ENCODE results near the gene AQP2. TPM values are rescaled to one million over a fixed set of nuclear protein-coding genes. Genes with fewer than 3 reads are reported as not detected.

AQP2 gene
- total and polyA plus RNA-seq, 2 experiments from 2014 or later: 0.07 TPM; not detected in 1

GRCh38 chr12:49964849-49965624 is 14.5 kb downstream of the AQP2 start:
- Histone ChIP-seq H2AFZ (no peak overlapping the region), H3K9me2 (ENCODE audit: insufficient read depth) (no peaks in the 10 kb centered on the region), H3K79me2 (replicated peaks; ENCODE audit: insufficient read depth) (no peaks in the 10 kb centered on the region), H3K27me3 (ENCODE audit: insufficient read depth) (peaks cover 47% of the 10 kb centered on the region), H3F3A (replicated peaks; ENCODE audit: low read depth) (no peaks in the 10 kb centered on the region), H3K4me2 (no peak overlapping the region), H4K20me1 (replicated peaks; ENCODE audit: insufficient read depth) (no peaks in the 10 kb centered on the region), H3K27ac (ENCODE audit: low read depth) (no peak overlapping the region), H3K4me3 (no peak overlapping the region), H3K4me1 (ENCODE audit: insufficient read depth) (peaks cover 8% of the 10 kb centered on the region), H3K36me3 (ENCODE audit: insufficient read depth) (no peaks in the 10 kb centered on the region; the same call in 1 of the 2 replicates)
- ATAC-seq (no peak), DNase-seq (ENCODE audit: low spot score) (no peak)
- no peak overlapping the region for H3K4me3 Mint-ChIP-seq
- H3K27ac Mint-ChIP-seq: no peak overlapping the region
- TF ChIP-seq ZNF114 (CRISPR knock-in tag; IDR thresholded peaks at IDR 0.05): no peak
- no peak for TF ChIP-seq JUNB (IDR thresholded peaks at IDR 0.05; ENCODE audit: unreplicated experiment)
- TF ChIP-seq CREB1 (CRISPR knock-in tag; IDR thresholded peaks at IDR 0.05; ENCODE audit: low read depth): no peak
- TF ChIP-seq EZH2phosphoT487 (IDR thresholded peaks at IDR 0.05; ENCODE audit: unreplicated experiment): no peak
- no peak for TF ChIP-seq EZH2 (IDR thresholded peaks at IDR 0.05; ENCODE audit: low read depth, unreplicated experiment)
- no peak for TF ChIP-seq REST (IDR thresholded peaks at IDR 0.05; ENCODE audit: unreplicated experiment)
- no peak for TF ChIP-seq POLR2AphosphoS5 (IDR thresholded peaks at IDR 0.05; ENCODE audit: low read depth)
- no peak for TF ChIP-seq STAT1 (IDR thresholded peaks at IDR 0.05; ENCODE audit: unreplicated experiment)
- no peak for TF ChIP-seq ETS1 (IDR thresholded peaks at IDR 0.05)
- TF ChIP-seq CTCF (conservative IDR thresholded peaks at IDR 0.05; ENCODE audit: low read depth in 2 of 2): no peak
- TF ChIP-seq ZNF462 (CRISPR knock-in tag; IDR thresholded peaks at IDR 0.05): no peak
- no peak for TF ChIP-seq NANOG (IDR thresholded peaks at IDR 0.05; ENCODE audit: borderline replicate concordance)
- no peak for TF ChIP-seq ZNF331 (CRISPR knock-in tag; IDR thresholded peaks at IDR 0.05; ENCODE audit: low read depth)
- peaks cover 5% of the 10 kb centered on the region; the same call in 1 of the 3 replicates for H3K36me3 Mint-ChIP-seq (ENCODE audit: low read depth)
- peaks cover 16% of the 10 kb centered on the region for H3K4me1 Mint-ChIP-seq
- peaks cover 6% of the 10 kb centered on the region; the same call in 2 of the 3 replicates for H3K9me3 Mint-ChIP-seq
- H3K27me3 Mint-ChIP-seq (ENCODE audit: insufficient read depth, low read depth, poor library complexity): peaks cover 34% of the 10 kb centered on the region

Data from GM23338 (cell line).